HG03139 (cell line): ENCODE data around the gene AUTS2.
A peak's percentile ranks its signal among the peaks of the same experiment; 100 is the strongest.

Experiments
- ATAC-seq: cut with Tn5 transposase; IDR thresholded peaks from one replicate; pipeline ENCODE4 v1.9.1; 2021; ENCODE audit not compliant: unreplicated experiment

The AUTS2 gene

DNA sequence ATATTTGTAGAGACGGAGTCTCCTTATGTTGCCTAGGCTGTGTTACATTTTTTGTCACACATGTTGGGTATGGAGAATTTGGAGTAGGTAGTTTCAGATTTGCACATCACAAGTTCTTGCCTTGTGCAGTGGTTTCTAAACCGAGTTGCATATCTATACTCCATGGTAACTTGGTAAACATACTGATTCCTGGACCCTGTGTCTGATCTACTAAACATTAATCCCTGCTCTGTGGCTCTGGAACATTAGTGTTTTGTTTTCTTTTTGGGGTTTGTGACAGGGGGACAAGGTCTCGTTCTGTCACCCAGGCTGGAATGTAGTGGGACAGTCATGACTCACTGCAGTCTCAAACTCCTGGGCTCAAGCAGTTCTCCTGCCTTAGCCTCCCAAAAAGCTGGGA, 24.7 kb downstream of the AUTS2 start:
- no peak for ATAC-seq

DNA sequence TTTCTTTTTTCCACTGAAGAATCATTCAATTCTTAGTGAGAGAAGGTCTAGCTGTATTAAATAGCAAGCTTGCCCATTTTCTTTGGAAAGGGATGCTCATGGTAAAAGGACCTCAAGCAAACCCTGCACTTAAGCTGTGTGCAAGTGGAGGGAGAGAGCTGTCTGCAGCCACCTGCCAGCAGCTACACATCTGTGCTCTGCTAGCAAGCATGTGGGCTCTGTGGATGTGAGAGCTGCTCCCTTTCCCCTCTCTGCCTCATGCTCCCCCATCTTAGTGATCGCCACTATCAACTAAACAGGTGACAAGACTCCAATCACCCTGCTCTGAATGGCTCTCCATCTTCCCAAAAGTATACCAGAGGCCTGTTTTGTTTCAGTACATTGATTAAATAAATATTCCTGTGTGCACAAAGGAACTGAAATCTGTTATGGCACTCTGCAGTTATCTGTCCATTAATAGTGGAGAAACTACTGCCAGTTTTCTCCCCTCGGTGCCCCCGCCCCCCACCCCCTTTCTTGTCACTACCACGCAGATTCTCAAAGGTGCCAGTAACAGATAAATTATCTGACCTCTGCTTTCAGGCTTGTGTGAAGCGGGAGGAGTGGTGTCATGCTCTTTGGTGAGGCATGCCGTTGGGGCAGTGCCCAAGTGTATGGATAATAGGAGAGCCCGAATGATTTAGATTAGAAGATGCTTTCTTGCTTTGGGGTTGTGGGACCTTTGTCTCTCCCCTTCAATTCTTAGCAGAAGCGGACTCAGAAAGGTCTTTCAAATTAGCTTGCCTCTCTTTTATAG, 26.4 kb downstream of the AUTS2 start:
- ATAC-seq: no peak

DNA sequence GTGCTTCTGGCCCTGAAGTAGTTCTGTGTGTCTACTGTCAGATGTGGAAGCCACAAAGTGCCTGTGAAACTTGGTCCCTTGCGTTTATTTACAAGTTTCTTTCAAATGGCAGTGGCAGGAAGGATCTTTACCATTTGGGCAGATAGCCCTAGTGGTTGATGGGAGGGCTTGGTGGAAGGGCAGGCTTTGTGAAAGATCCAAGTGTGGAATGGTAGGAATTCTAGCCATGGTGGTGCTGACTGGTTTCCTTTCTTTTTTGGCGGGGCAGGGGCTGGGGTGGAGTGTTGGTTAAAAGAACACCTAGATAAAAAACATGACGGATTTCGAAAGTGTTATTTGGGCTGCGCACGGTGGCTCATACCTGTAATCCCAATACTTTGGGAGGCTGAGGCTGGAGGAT, 27.0 kb downstream of the AUTS2 start:
- ATAC-seq: no peak

DNA sequence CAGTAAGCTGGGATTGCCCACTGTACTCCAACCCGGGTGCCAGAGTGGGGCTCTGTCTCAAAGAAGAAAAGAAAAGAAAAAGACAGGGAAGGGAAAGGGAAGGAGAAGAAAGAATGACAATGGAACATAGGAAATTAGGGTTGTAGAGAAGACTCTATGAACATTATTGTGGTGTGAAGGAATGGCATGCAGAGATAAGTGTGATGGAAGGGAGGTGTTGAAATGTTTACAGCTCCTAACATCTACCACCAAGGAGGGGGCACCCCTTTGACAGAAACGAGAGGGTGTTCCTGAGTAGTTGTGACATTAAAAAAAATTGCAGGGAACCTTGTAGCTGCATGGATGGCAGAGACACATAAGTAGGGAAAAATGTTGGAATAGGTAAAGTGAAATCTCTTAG, 27.5 kb downstream of the AUTS2 start:
- ATAC-seq: no peak

DNA sequence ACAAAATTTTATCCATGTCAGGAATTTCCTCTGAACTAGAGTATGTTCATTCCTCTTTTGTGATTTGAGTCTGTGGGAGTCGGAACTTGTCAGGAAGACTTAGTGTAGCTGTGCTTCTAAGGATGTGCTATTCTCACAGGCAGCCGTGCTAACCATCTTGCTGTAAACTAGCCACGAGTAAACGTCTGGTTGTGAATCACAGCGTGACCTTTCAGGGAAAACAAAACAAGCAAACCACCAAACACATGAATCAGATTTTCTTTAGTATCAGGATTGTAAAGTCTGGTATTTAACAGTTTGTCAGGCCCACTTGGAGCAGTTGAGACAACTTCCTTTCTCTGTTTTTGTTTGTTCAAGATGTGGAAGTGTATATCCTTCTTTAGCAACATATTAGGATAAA, 32.0 kb downstream of the AUTS2 start:
- ATAC-seq: no peak

DNA sequence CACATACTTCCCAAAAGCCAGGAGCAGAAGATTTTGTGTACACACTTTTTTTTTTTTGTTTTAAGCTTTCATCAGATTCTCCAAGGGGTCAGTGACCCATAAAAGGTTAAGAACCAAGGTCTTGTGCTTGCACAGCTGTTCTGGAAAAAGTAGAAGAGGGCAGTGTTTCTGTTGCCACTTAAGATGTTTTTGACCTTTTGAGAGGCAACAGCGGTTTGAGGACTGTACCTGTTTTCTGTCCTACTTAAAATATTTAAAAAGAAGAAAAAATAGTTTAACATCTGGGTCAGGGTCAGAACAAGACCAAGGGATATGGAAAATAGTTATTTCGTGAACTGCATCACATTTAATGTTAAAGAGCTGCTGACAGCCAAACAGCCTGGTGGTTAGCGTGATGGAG, 32.9 kb downstream of the AUTS2 start:
- no peak for ATAC-seq

DNA sequence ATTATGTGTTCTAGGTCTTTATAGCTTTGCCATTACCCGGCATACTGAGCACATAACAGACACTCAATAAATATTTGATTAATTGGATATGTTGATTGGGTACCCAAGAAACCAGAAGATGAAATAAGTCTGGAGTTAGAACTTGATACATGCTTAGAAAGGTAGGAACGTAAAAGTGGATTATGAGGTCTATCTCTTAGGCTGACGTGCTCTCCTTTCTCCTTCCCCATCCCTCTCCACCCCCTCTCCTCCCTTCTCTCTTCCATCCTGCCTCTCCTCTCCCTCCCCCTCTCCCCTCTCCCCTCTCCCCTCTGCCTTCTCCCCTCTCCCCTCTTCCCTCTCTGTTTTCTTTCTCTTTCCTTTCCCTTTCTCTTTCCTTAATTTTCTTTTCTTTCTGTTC, 34.0 kb downstream of the AUTS2 start:
- ATAC-seq: no peak

DNA sequence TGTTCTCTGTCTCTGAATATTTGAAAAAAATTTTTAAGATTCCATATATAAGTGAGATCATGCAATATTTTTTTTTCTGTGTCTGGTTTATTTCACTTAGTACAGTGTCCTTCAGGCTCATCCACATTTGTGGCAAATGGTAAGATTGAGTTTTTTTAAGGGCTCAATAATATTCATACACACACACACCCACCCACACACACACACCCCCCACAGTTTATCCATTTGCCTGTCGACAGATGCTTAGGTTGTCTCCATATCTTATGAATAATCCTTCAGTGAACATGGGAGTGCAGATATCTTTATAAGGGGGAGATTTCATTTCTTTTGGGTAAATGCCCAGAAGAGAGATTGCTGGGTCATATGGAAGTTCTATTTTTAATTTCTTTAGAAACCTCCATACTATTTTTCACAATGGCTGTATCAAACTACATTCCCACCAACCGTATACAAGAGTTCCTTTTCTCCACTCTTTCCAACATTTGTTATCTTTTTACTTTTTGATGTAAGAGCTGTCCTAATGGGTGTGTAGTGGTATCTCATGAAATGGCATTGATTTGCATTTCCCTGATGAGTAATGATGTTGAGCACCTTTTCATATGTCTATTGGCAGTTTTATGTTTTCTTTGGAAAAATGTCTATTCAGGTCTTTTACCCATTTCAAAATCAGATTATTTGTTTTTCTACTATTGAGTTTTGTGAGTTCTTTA, 35.0 kb downstream of the AUTS2 start:
- no peak for ATAC-seq

DNA sequence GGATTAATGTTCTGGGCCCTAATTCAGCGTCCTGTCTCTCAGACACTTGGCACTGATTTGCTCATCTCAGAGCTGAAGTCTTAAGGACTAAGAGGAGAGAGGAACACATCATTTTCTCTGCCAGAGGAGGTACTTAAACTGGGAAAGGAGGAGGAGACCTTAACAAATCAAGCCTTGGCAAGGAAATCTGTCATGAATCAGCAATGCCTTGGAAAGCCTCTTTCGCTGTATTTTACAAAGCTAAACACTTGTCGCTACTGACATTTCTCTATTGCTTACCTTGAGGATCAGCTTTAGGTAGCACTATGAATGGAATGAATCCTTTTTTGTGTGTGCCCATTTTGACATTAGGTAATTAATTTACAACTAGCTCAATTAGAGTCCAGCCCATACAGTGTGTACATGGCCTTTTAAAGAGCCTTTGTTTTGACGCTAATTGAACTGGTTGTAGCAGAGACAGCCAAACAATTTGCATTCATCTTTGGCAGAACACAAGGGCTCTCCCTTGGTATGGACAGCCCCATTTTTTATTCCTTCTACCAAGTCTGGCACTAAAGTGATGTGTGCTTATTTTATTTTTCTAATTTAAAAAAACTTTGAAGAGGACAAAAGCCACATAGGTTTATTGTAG, 37.4 kb downstream of the AUTS2 start:
- no peak for ATAC-seq

DNA sequence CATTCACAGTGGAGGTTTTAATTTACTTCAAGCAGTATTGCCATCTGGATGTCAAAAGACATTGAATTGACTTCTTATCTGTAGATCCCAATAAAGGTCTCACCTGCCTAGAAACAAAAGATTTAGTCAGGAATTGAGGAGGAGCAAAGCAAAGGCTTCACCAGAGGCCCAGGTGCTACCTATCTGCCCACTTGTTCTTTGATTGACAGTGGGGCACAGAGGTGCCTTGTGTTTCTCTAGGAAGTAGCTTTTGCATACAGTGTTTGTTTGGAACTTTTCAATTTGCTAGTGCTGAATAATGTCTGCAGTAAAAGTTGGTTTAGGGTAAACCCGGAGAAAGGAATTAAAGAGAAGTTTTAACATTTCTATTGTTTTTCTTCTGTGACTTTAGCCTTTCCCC, 40.4 kb downstream of the AUTS2 start:
- no peak for ATAC-seq

DNA sequence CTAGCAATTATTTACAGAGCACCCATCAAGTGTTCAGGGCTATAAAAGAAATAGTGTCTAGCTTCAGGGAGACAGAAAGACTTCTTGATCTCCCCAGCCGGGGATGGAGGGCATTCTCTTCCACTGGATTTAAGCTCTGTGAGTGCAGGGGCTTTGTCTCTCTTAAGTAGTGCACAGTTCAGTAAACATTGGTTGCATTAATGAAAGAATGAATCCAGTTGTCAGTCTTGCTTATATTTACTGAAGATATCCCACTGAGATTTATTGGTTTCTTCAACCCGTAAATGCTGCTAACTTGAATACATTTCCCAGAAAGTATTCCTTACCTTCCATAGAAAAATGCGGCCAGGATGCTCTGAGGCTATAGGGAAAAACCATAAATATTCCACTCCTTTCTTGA, 41.9 kb downstream of the AUTS2 start:
- ATAC-seq: no peak

DNA sequence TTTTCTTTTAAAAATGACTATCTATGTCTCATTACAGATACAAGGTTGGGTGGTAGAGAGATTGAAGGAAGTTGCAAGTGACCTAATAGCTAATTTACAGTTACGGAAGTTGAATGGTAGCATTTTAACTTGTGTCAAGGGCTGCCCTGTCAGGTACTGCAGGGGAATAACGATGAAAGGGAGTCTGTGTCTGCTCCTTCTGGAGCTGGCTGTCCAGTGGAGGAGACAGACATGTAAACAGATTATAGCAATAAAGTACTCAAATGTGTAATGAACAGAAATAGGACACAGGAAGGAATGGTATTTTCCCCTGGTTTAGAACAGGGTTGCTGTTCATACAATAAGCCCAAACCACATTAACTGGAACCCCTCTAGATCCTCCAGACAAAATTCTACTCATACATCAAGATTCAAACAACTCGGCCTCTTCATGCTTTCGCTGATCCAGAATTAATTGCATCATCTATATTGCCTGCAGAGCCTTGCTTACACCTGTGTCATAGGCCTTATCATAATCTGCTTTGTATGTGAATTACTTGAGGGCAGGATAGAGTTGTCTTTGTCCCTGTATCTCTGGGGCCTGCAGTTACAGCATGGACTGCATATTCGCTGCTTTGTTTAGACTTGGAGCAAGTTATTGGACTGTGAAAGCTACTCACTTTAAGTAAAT, 42.8 kb downstream of the AUTS2 start:
- ATAC-seq: no peak

DNA sequence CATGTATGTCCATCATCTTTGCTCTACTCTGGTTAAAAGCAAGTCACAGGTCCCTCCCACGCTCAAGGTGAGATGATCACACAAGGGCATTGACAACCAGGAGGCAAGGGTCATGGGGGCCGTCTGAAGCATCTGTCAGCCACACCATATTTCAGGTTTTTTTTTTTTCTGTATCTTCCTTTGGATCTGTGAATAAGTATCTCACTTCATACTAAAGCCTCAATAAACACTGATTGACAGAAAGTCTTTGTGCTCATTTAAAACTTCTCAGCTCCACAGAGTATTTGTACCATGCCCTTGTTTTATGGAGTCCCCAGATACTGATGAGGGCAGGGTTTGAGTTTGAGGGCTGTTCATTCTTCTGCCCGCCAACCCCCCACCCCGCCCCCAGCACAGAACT, 45.0 kb downstream of the AUTS2 start:
- no peak for ATAC-seq

DNA sequence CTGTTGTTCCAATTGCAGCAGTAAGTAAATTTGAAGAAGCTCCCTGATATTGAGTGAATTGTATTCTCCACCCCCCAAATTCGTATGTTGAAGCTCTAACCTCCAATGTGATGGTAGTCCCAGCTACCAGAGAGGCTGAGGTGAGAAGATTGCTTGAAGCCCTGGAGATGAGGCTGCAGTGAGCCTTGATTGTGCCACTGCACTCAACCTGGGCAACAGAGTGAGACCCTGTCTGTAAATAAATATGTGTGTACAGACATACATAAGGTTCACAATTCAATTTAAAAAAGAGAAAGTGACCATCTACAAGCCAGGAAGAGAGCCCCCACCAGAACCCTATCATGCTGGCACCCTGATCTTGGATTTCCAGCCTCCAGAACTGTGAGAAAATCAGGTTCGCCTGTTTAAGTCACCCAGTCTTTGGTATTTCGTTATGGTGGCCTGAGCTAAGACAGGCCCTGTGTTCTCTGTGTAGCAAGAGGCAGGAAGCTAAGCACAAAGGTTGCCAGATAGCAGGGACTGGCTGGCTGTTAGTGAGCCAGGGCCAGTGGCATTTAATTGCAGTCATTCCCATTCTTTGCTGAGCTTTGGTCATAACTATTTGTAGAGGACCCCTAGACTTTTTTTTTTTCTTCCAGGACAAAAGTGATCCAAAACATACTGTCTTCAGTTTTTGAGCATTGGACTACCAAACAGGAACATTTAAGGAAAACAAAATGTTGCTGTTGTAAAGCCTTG, 45.6 kb downstream of the AUTS2 start:
- no peak for ATAC-seq

DNA sequence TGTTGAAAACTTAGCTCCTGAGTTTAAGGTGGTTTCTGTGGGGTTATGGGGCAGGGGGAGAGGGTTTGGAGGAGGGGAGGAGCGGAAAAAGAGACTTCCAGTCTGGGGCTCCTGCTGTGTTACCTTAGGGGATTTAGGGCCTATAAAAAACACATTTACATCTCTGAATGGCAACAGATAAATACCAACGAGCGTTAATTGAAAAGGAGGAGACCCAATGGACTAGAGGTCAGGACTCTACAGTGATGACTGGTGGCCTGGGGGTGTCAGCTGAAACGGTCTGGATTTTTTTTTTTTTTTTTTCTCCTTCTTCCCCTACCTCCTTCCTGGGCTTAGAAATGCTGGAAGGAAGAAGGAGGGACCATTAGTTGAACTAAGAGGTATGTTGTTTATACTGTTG, 47.4 kb downstream of the AUTS2 start:
- ATAC-seq: no peak

DNA sequence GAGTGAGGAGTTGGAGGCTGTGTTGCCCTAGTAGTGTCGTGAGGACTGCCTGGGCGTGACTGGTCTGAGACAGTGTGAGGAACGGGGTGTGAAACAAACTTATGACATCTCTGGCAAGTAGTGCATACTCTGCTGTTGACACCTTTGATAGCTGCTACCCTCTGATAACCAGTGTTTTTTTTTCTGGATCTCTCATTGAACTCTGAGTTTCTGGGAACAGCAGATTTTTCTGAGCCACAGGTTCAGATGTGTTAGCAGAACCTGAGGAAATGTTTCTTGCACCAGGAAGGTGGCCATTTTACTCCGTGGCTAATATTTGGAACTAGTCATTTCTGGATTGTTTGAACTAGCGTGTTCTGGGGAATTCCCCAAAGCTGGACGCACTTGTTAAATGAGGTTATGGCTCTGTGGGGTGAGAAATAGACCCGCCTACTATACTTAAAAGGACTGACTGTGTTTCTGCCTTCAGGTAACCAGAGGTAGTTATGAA, 52.9 kb downstream of the AUTS2 start:
- ATAC-seq: peak; percentile 75

DNA sequence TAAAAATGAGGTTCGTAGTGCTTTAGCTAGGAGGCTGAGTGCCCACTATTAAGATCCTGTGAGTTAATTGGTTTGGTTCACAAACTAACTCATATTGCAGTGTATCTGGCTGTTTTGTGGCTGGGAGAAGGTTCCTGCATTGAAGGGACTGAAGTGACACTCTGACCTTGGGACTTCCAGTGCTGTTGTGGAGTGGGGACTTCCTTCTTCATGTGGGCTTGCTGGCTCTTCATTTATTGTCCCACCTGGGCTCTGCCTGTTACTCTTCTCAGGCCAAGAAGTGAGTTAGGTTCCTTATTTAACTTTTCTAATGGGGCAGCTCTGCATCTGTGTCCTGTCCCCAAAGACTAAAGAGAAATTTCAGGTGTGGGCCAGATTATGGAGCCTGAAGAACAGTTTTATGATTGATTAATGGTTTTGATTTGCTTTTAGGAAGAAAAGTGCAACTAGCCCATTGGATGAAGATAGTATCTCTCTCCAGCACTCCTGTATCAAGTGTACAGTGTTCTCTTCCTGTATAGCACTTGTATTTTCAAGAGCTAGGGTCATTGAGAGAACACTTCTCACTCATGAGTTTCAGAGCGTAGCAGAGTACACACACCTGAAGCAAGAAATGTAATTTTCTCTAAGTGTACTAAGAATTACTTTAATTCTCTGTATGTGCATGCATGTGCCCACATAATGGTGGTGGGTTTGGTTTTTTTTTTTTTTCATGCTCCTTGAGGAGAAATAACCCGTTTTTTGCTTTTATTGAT, 54.8 kb downstream of the AUTS2 start:
- ATAC-seq: no peak

DNA sequence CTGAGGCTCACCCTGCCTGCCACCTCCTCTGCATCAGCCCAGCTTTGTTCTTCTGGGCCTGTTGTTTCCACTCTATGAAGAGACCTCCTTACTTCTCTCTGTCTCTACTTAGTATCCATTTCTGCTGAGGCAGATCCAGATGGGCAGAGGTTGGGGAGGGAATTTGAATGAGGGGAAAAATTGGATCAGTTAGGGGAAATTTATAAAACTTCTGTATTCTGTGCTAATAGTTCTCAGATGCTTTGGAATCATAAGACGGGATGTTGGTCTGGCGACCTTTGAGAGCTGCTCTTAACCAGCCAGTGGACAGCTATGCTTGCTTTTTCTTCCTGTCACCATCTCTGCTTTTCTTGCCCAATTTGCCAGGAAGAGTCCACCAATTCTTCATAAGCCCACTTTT, 55.5 kb downstream of the AUTS2 start:
- no peak for ATAC-seq

DNA sequence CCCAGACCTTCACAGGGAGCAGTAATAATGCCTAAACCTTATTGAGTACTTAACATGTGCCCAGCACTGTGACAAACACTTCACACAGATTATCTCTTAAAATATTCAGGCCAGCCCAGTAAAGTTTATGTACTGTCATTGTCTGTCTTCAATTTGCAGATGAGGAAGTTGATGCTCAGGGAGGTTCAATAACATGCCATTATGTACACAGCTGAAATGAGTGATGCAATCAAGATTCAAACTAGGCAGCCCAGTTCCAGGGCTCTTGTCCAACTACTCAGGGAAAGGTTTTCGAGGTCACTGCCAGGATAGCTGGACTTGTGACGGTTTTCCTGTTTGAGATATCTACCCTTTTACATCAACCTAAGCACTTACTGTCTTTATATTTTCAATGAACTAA, 56.1 kb downstream of the AUTS2 start:
- no peak for ATAC-seq
